Glutamatergic neuron (in vitro differentiated cells): ENCODE results near the gene TCEA2. TPM values are rescaled to one million over a fixed set of nuclear protein-coding genes. Genes with fewer than 3 reads are reported as not detected.

ENCODE experiments used
- DNase-seq: peaks from one replicate; pipeline ENCODE4 v3.0.0; 2022
- H3K27ac Mint-ChIP-seq: one replicate; pipeline ENCODE4 v1.8.0; 2020; ENCODE audit warnings: mild to moderate bottlenecking, mixed read lengths, inconsistent platforms; ENCODE audit not compliant: unreplicated experiment
- H3K27me3 Mint-ChIP-seq: one replicate; pipeline ENCODE4 v1.8.0; 2020; ENCODE audit warnings: mild to moderate bottlenecking, moderate library complexity, mixed read lengths, inconsistent platforms; ENCODE audit not compliant: unreplicated experiment
- H3K36me3 Mint-ChIP-seq: one replicate; pipeline ENCODE4 v1.8.0; 2020; ENCODE audit warnings: mild to moderate bottlenecking, mixed read lengths, inconsistent platforms; ENCODE audit not compliant: unreplicated experiment
- H3K4me1 Mint-ChIP-seq: one replicate; pipeline ENCODE4 v1.8.0; 2020; ENCODE audit warnings: mild to moderate bottlenecking, low read depth, mixed read lengths, inconsistent platforms; ENCODE audit not compliant: unreplicated experiment
- H3K4me3 Mint-ChIP-seq: one replicate; pipeline ENCODE4 v1.8.0; 2020; ENCODE audit warnings: mild to moderate bottlenecking, mixed read lengths, inconsistent platforms; ENCODE audit not compliant: unreplicated experiment
- H3K9me3 Mint-ChIP-seq: one replicate; pipeline ENCODE4 v1.8.0; 2020; ENCODE audit warnings: mild to moderate bottlenecking, moderate library complexity, mixed read lengths, inconsistent platforms; ENCODE audit not compliant: unreplicated experiment
- total RNA-seq: library from RNA; stranded (reverse); fragmentation: NEBNext Ultra II Directional; extraction: Animal tissue kit (Norgen Biotek cat#: 25700); gene quantifications from one replicate; pipeline ENCODE4 v1.2.1, GENCODE V29; 2021; ENCODE audit not compliant: unreplicated experiment
- TF ChIP-seq, protein P1 (sequence below): fragments of 200-600 bp; sonication (generic); IDR thresholded peaks from one replicate; pipeline ENCODE4 v1.5.0; 2021; ENCODE audit not compliant: partially characterized antibody, unreplicated experiment

Gene TCEA2
- total RNA-seq, 1 donor from 2014 or later, result 102 TPM

GRCh38 chr20:64052987-64053840, 9.8 kb upstream of the TCEA2 start:
- H3K4me3 Mint-ChIP-seq, result no peak overlapping the region
- DNase-seq, result no peak
- H3K27ac Mint-ChIP-seq, result no peak overlapping the region
- peaks cover 6% of the 10 kb centered on the region for H3K4me1 Mint-ChIP-seq
- TF ChIP-seq, protein P1, sequence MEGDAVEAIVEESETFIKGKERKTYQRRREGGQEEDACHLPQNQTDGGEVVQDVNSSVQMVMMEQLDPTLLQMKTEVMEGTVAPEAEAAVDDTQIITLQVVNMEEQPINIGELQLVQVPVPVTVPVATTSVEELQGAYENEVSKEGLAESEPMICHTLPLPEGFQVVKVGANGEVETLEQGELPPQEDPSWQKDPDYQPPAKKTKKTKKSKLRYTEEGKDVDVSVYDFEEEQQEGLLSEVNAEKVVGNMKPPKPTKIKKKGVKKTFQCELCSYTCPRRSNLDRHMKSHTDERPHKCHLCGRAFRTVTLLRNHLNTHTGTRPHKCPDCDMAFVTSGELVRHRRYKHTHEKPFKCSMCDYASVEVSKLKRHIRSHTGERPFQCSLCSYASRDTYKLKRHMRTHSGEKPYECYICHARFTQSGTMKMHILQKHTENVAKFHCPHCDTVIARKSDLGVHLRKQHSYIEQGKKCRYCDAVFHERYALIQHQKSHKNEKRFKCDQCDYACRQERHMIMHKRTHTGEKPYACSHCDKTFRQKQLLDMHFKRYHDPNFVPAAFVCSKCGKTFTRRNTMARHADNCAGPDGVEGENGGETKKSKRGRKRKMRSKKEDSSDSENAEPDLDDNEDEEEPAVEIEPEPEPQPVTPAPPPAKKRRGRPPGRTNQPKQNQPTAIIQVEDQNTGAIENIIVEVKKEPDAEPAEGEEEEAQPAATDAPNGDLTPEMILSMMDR, result no peak
- peaks cover 18% of the 10 kb centered on the region for H3K27me3 Mint-ChIP-seq
- peaks cover 2% of the 10 kb centered on the region for H3K9me3 Mint-ChIP-seq
- no peaks in the 10 kb centered on the region for H3K36me3 Mint-ChIP-seq

GRCh38 chr20:64053841-64054661, 8.9 kb upstream of the TCEA2 start:
- Mint-ChIP-seq H3K4me1 (peaks cover 6% of the 10 kb centered on the region), H3K36me3 (no peaks in the 10 kb centered on the region), H3K27ac (no peak overlapping the region), H3K4me3 (no peak overlapping the region), H3K9me3 (peaks cover 2% of the 10 kb centered on the region), H3K27me3 (peaks cover 18% of the 10 kb centered on the region)
- DNase-seq, result no peak
- TF ChIP-seq, protein P1, result no peak

DNA sequence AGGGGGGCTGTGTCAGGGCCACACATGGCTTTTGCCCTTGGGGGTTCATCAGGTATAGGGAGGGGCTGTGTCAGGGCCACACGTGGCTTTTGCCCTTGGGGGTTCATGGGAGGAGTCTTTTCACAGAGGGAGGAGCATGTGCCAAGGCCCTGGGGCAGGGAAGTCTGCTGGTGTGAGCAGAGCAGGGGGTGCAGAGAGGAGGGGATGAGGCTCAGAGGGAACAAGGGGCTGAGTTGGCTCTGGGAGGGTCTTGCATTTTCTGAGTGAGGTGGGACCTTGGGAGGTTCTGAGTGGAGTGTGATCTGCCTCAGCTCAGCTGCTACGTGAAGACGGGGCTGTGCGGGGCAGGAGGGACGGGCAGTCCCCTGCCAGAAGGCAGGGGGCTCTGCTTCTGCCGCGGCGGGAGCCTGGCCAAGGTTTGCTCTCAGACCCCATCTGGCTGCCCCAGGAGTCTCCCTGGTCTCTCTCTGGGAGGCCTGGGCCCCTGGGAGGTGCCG, 7.6 kb upstream of the TCEA2 start:
- no peak for DNase-seq
- H3K4me1 Mint-ChIP-seq, result peaks cover 6% of the 10 kb centered on the region

DNA sequence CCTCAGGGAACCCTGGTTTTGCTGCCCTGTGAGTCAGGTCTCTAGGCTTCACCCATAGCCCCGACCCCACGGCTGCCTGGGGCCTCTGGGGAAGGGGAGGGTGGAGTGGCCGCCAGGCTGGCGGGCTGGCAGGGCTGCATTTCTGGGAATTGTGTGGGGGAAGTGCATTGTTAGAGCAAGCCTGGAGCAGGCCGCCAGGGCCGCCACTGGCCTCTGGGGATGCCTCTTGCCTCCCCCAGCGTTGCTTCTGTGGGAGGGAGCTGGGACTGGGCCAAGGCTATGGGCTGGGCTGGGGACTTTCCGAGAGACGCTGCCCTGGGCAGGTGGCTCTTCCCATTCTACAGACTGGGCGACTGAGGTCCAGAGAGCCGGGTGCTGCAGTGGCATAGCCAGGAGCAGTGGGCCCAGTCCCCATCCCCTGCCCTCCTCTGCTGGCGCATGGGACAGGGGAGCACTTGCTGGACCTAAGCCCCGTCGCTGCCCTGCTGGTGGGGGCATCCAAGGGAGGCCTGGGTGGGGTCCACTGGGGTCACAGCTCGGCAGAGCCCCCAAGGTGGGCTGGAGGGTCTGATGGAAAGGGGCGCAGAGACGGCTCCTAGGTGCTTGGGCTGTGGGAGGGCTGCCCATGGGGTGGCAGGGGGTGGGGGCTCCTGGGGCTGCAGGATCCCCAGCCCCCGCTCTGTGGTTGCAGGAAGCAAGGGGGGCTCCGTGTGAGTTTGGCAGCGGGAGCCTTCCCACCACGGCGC, 6.9 kb upstream of the TCEA2 start:
- TF ChIP-seq, protein P1, result no peak
- Mint-ChIP-seq H3K27ac (no peak overlapping the region), H3K9me3 (peaks cover 2% of the 10 kb centered on the region), H3K36me3 (no peaks in the 10 kb centered on the region), H3K4me3 (no peak overlapping the region), H3K4me1 (peaks cover 6% of the 10 kb centered on the region), H3K27me3 (peaks cover 18% of the 10 kb centered on the region)
- DNase-seq, result no peak

More for the DNA sequence above, 7.6 kb upstream of the TCEA2 start:
- TF ChIP-seq, protein P1, result no peak
- peaks cover 18% of the 10 kb centered on the region for H3K27me3 Mint-ChIP-seq
- peaks cover 2% of the 10 kb centered on the region for H3K9me3 Mint-ChIP-seq
- H3K27ac Mint-ChIP-seq, result no peak overlapping the region
- peak overlapping the region; percentile 62 for H3K4me3 Mint-ChIP-seq
- no peaks in the 10 kb centered on the region for H3K36me3 Mint-ChIP-seq
